Measurements from ENCODE around the gene MRPL20. TPM values are rescaled to one million over a fixed set of nuclear protein-coding genes. Genes with fewer than 3 reads are reported as not detected.
A peak's percentile ranks its signal among the peaks of the same experiment; 100 is the strongest.

The MRPL20 gene
- total RNA-seq, 1 donor, result 85.5 TPM

DNA sequence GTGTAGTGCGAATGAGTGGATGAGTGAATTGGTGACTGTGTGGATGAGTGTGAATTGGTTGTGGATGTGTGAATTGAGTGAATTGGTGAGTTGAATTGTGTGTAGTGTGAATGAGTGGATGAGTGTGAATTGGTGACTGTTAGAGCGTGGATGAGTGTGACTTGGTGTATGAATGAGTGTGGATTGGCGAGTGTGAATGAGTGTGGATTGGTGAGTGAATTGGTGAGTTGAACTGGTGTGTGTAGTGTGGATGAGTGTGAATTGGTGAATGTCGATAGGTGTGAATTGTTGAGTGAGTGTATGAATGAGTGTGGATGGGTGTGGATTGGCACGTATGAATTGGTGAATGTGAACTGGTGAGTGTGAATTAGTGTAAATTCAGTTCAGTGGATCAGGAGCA, 39.8 kb downstream of the MRPL20 start:
- TF ChIP-seq, protein P1, sequence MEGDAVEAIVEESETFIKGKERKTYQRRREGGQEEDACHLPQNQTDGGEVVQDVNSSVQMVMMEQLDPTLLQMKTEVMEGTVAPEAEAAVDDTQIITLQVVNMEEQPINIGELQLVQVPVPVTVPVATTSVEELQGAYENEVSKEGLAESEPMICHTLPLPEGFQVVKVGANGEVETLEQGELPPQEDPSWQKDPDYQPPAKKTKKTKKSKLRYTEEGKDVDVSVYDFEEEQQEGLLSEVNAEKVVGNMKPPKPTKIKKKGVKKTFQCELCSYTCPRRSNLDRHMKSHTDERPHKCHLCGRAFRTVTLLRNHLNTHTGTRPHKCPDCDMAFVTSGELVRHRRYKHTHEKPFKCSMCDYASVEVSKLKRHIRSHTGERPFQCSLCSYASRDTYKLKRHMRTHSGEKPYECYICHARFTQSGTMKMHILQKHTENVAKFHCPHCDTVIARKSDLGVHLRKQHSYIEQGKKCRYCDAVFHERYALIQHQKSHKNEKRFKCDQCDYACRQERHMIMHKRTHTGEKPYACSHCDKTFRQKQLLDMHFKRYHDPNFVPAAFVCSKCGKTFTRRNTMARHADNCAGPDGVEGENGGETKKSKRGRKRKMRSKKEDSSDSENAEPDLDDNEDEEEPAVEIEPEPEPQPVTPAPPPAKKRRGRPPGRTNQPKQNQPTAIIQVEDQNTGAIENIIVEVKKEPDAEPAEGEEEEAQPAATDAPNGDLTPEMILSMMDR (IDR thresholded peaks at IDR 0.05; ENCODE audit: insufficient read depth, low read depth, low read length), result no peak
- no peak overlapping the region for H3K4me3 ChIP-seq (ENCODE audit: low read depth, low read length)
- DNase-seq (ENCODE audit: low read depth), result no peak

DNA sequence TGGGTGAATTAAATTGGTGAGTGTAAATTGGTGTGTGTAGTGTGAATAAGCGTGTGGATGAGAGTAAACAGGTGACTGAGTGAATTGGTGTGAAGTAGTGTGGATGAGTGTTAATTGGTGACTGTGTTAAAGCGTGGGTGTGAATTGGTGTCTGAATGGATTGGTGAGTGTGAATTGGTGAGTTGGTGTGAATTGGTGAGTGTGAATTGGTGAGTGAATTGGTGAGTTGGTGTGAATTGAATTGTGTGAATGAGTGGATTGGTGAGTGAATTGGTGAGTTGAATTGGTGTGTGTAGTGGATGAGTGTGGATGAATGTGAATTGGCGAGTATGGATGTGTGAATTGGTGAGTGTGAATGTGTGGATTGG, 40.4 kb downstream of the MRPL20 start:
- no peak overlapping the region for H3K4me3 ChIP-seq (ENCODE audit: low read depth, low read length)
- TF ChIP-seq, protein P1 (IDR thresholded peaks at IDR 0.05; ENCODE audit: insufficient read depth, low read depth, low read length), result no peak
- DNase-seq (ENCODE audit: low read depth), result no peak

DNA sequence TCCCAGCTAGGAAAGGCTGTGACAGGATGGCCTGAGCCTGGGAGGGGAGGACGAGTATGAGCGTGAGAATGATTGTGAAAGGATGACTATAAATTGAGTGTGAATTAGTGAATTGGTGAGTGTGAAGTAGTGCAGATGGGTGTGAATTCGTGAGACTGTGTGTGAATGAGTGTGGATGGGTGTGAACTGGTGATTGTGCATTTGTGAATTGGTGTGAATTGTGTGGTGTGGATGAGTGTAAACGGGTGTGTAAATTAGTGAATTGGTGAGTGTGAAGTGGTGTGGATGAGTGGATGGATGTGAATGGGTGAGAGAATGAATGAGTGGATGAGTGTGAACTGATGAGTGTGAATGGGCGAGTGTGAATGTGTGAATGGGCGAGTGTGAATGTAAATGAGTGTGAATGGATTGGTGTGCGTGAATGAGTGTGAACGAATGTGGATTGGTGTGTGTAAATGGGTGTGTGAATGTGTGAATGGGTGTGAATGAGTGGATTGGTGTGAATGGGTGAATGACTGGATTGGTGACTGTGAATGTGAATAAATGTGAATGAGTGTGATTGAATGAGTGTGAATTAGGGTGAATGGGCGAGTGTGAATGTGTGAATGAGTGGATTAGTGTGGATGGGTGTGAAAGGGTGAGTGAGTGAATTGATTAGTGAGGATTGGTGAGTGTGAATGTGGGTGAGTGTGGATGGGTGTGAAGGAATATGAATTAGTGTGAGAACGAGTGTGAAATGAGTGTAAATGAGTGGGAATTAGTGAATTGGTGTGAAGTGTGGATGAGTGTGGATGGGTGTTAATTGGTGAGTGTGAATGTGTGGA, 41.0 kb downstream of the MRPL20 start:
- H3K4me3 ChIP-seq (ENCODE audit: low read depth, low read length), result no peak overlapping the region
- no peak for DNase-seq (ENCODE audit: low read depth)
- TF ChIP-seq, protein P1 (IDR thresholded peaks at IDR 0.05; ENCODE audit: insufficient read depth, low read depth, low read length), result no peak

DNA sequence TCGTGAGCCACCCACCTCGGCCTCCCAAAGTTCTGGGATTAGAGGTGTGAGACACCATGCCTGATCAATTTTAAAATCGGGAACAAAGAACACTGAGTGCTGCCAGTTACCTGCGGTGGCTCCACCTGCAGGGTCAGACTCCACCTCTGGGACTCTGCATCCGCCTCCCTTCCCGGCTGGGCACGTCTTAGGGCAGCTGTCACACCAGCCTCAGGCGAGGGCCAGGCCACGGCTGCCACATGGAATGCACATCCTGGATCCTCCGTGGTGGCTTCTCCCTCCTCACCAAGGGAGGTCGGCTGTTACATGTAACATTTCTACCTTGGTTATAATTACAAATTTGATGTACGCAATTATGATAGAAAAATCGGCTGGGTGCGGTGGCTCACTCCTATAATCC, 42.8 kb downstream of the MRPL20 start:
- TF ChIP-seq, protein P1 (IDR thresholded peaks at IDR 0.05; ENCODE audit: insufficient read depth, low read depth, low read length), result no peak
- H3K4me3 ChIP-seq (ENCODE audit: low read depth, low read length), result no peak overlapping the region
- DNase-seq (ENCODE audit: low read depth), result no peak

DNA sequence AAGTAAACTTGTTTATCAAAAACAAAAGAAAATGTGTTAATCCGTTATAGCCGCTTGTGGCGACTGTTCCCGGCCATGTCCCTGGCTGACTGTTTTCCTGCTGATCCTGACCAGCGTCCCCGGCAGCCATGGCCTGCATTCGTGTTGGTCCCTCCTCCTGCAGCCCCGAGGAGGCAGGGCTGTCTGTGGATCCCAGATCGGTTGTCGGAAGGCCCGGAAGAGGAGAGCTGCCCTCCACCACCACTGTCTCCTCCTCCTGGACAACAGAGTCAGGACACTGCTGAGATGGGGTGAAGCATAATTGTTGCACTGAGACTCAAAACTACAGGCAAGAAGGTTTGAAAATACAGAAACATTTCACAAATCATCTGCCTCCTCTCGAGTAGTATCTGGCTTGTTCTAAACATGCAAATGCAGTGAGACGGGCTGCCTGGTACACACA, 45.1 kb downstream of the MRPL20 start:
- TF ChIP-seq, protein P1 (IDR thresholded peaks at IDR 0.05; ENCODE audit: insufficient read depth, low read depth, low read length), result peak; percentile 59
- DNase-seq (ENCODE audit: low read depth), result peak; percentile 90
- H3K4me3 ChIP-seq (ENCODE audit: low read depth, low read length), result no peak overlapping the region

DNA sequence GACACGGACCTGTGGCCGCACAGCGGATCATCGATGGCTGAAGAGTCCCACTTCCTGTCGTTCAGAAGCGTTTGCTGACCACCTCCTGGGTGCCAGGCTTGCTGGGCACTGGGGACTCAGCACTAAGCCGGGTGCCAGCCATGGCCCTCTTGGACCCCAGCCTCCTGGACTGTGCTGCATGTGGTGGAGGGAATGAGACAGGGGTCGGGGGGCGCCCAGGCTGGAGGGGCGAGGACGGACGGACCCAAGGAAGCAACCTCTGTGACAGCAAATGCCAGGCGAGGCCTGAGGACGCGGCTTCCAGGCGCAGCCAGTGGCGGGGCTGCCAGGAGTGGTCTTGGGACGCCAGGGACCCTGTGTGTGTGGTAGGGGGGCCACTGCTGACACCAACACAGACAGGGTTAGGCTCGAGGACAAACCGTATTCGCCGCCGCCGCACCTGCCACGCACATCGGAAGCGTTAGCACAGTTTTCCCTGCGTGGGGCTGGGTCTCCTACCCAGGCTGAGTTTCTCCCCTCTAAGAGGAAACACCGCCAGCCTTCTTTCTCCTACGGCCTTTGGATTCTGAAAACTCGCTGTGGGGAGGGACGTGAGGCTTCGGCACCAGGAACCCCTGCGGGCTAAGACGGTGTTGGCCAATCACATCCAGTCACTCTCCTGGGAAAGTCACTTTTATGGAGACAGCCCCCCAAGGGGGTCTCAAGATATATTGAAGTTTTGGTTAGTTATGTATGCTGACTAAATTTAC, 45.7 kb downstream of the MRPL20 start:
- no peak for DNase-seq (ENCODE audit: low read depth)
- TF ChIP-seq, protein P1 (IDR thresholded peaks at IDR 0.05; ENCODE audit: insufficient read depth, low read depth, low read length), result no peak
- H3K4me3 ChIP-seq (ENCODE audit: low read depth, low read length), result no peak overlapping the region
